WTC11 (cell line): ENCODE measurements around the gene SYTL5.

Experiments used
- ATF1 ChIP-seq: sonication (generic); formaldehyde crosslinking; IDR thresholded peaks from 2 replicates; pipeline ENCODE4 v1.8.1; 2023; ENCODE audit warnings: mild to moderate bottlenecking, moderate library complexity, missing genetic modification reagents
- ATF6 ChIP-seq: sonication (generic); formaldehyde crosslinking; IDR thresholded peaks from 2 replicates; pipeline ENCODE4 v1.8.1; 2023; ENCODE audit warnings: mild to moderate bottlenecking, missing genetic modification reagents
- CREM ChIP-seq: sonication (generic); formaldehyde crosslinking; IDR thresholded peaks from 2 replicates; pipeline ENCODE4 v1.8.1; 2022; ENCODE audit warnings: mild to moderate bottlenecking, missing genetic modification reagents, moderate library complexity
- CTCF ChIP-seq: fragments of 200-600 bp; IDR thresholded peaks from 2 replicates; pipeline ENCODE4 v1.8.0; 2022; ENCODE audit warnings: antibody characterized with exemption
- E2F4 ChIP-seq: sonication (generic); formaldehyde crosslinking; IDR thresholded peaks from 2 replicates; pipeline ENCODE4 v1.8.1; 2022; ENCODE audit warnings: low read depth, mild to moderate bottlenecking, moderate library complexity, missing genetic modification reagents, borderline replicate concordance
- ESRRA ChIP-seq: sonication (generic); formaldehyde crosslinking; IDR thresholded peaks from 2 replicates; pipeline ENCODE4 v1.8.1; 2022; ENCODE audit warnings: mild to moderate bottlenecking, missing genetic modification reagents, borderline replicate concordance
- FOXJ3 ChIP-seq: sonication (generic); formaldehyde crosslinking; IDR thresholded peaks from 2 replicates; pipeline ENCODE4 v1.9.0; 2021; ENCODE audit warnings: missing genetic modification reagents, mild to moderate bottlenecking, borderline replicate concordance
- KAT7 ChIP-seq: sonication (generic); formaldehyde crosslinking; IDR thresholded peaks from 2 replicates; pipeline ENCODE4 v1.8.1; 2023; ENCODE audit warnings: missing genetic modification reagents, mild to moderate bottlenecking, borderline replicate concordance
- MAX ChIP-seq: sonication (generic); formaldehyde crosslinking; IDR thresholded peaks from 2 replicates; pipeline ENCODE4 v1.8.0; 2022; ENCODE audit warnings: mild to moderate bottlenecking, missing genetic modification reagents
- NFE2L1 ChIP-seq: sonication (generic); formaldehyde crosslinking; IDR thresholded peaks from 2 replicates; pipeline ENCODE4 v1.8.1; 2023; ENCODE audit warnings: missing genetic modification reagents
- NR3C1 ChIP-seq: sonication (generic); formaldehyde crosslinking; conservative IDR thresholded peaks from 2 replicates; pipeline ENCODE4 v1.8.1; 2023; ENCODE audit warnings: low read depth, mild to moderate bottlenecking, missing genetic modification reagents
- USF2 ChIP-seq: sonication (generic); formaldehyde crosslinking; IDR thresholded peaks from 2 replicates; pipeline ENCODE4 v1.8.1; 2023; ENCODE audit warnings: mild to moderate bottlenecking, missing genetic modification reagents, moderate library complexity
- ZNF512 ChIP-seq: sonication (generic); formaldehyde crosslinking; IDR thresholded peaks from 2 replicates; pipeline ENCODE4 v1.8.1; 2022; ENCODE audit warnings: missing genetic modification reagents, borderline replicate concordance

GRCh38 chrX:37975421-37975820 is 30.9 kb upstream of the SYTL5 start:
- TF ChIP-seq CTCF: no peak
- TF ChIP-seq NR3C1: no peak
- TF ChIP-seq FOXJ3 (CRISPR knock-in tag): no peak
- no peak for TF ChIP-seq ZNF512 (CRISPR knock-in tag)
- no peak for TF ChIP-seq ATF1 (CRISPR knock-in tag)
- TF ChIP-seq E2F4 (CRISPR knock-in tag): no peak
- TF ChIP-seq KAT7: no peak
- TF ChIP-seq NFE2L1: no peak
- TF ChIP-seq ESRRA (CRISPR knock-in tag): no peak
- TF ChIP-seq MAX: no peak
- TF ChIP-seq CREM: no peak
- TF ChIP-seq USF2 (CRISPR knock-in tag): no peak
- TF ChIP-seq ATF6: no peak
